CD4-positive, alpha-beta T cell (primary cell): Measurements from ENCODE around the gene HDAC4. TPM values are rescaled to one million over a fixed set of nuclear protein-coding genes. Genes with fewer than 3 reads are reported as not detected.

Experiments used
- ATAC-seq: fragments of 200-7000 bp; cut with Tn5 transposase; one replicate; pipeline ENCODE4 v1.10.0; 2022; ENCODE audit warnings: mild to moderate bottlenecking; ENCODE audit not compliant: poor library complexity
- CTCF ChIA-PET: fragments of 350-600 bp; sonication (Branson Sonifier 250); formaldehyde crosslinking; loops from one replicate; lab custom pipeline; 2021; ENCODE audit warnings: antibody characterized with exemption, inconsistent platforms; lab: Charles Lee
- POLR2A ChIA-PET: fragments of 350-600 bp; sonication (Branson Sonifier 250); formaldehyde crosslinking; loops from one replicate; lab custom pipeline; 2021; ENCODE audit warnings: antibody characterized with exemption, inconsistent platforms; lab: Charles Lee
- DNase-seq, 14 experiments: peaks; one replicate each; pipeline ENCODE4 v3.0.0-alpha.2; 2013 to 2020; ENCODE audit warnings: mixed read lengths in 2 of 14
- H3K27ac ChIP-seq, 2 donors: one replicate each; pipeline versions ENCODE4 v1.5.1 to v1.7.0; 2013; ENCODE audit warnings: low read length in 2 of 2, low read depth in 1 of 2, mild to moderate bottlenecking in 1 of 2
- H3K27me3 ChIP-seq, 2 experiments: 1 replicate in 1 of 2; 2 replicates in 1 of 2; pipeline versions ENCODE4 v1.6.1 to v1.7.0; 2013; ENCODE audit warnings: low read length in 2 of 2, control low read depth in 1 of 2, mild to moderate bottlenecking in 1 of 2, moderate library complexity in 1 of 2; ENCODE audit not compliant: insufficient read depth in 2 of 2, control insufficient read depth in 1 of 2
- H3K36me3 ChIP-seq: one replicate; pipeline ENCODE4 v1.6.1; 2013; ENCODE audit warnings: low read length, control low read depth; ENCODE audit not compliant: insufficient read depth
- H3K4me1 ChIP-seq: one replicate; pipeline ENCODE4 v1.6.1; 2013; ENCODE audit warnings: low read length, control low read depth; ENCODE audit not compliant: insufficient read depth
- H3K4me3 ChIP-seq: one replicate; pipeline ENCODE4 v1.5.1; 2013; ENCODE audit warnings: mild to moderate bottlenecking, low read length, moderate library complexity
- H3K9me3 ChIP-seq, 2 experiments: 1 replicate in 1 of 2; 2 replicates in 1 of 2; pipeline versions ENCODE4 v1.6.1 to v1.7.0; 2013; ENCODE audit warnings: low read length in 2 of 2, mild to moderate bottlenecking in 2 of 2, control low read depth in 1 of 2, moderate library complexity in 1 of 2; ENCODE audit not compliant: control insufficient read depth in 1 of 2, insufficient read depth in 1 of 2
- H3K27ac Mint-ChIP-seq: one replicate; pipeline ENCODE4 v1.8.0; 2020; ENCODE audit warnings: mixed read lengths
- H3K27me3 Mint-ChIP-seq: one replicate; pipeline ENCODE4 v1.8.0; 2021; ENCODE audit warnings: mixed read lengths
- H3K36me3 Mint-ChIP-seq: one replicate; pipeline ENCODE4 v1.8.0; 2021; ENCODE audit warnings: low read depth, mixed read lengths
- H3K4me1 Mint-ChIP-seq: one replicate; pipeline ENCODE4 v1.8.0; 2021; ENCODE audit warnings: low read depth, mixed read lengths
- H3K4me3 Mint-ChIP-seq: one replicate; pipeline ENCODE4 v1.8.0; 2020; ENCODE audit warnings: mild to moderate bottlenecking, mixed read lengths
- H3K9me3 Mint-ChIP-seq: one replicate; pipeline ENCODE4 v1.8.0; 2020; ENCODE audit warnings: mixed read lengths
- CTCF ChIP-seq: fragments of 200-600 bp; IDR thresholded peaks from one replicate; pipeline ENCODE4 v1.8.0; 2022; ENCODE audit warnings: antibody characterized with exemption, mild to moderate bottlenecking
- intact Hi-C, 2 experiments: fragments of 100-400 bp; cut with DNase I in 1 of 2; cut with micrococcal nuclease in 1 of 2; formaldehyde crosslinking; loops; one replicate each; pipeline versions ENCODE4 v1.15.1 to v1.9.0; 2023 to 2025; cut with DNase I, micrococcal nuclease
- total RNA-seq, 174 experiments: library from RNA in 2 of 174; stranded (reverse) in 2 of 174; gene quantifications; one replicate each; pipeline ENCODE4 v1.2.3 and lab custom pipeline; 2021 to 2026

The HDAC4 gene
- total RNA-seq, 2 experiments from 2014 or later, result 45.3 to 49.2 TPM

GRCh38 chr2:239159476-239159911 is 241.3 kb downstream of the HDAC4 start:
- Histone ChIP-seq H3K36me3 (peaks cover 69% of the 10 kb centered on the region), H3K4me1 (peaks cover 17% of the 10 kb centered on the region), H3K4me3 (no peak overlapping the region), H3K27ac (no peak overlapping the region), H3K9me3 (no peaks in the 10 kb centered on the region), H3K27me3 (no peaks in the 10 kb centered on the region)
- peaks cover 83% of the 10 kb centered on the region for H3K36me3 Mint-ChIP-seq
- ChIA-PET POLR2A (no interaction called here), CTCF (no interaction called here)
- no peaks in the 10 kb centered on the region for H3K27me3 Mint-ChIP-seq
- H3K27ac Mint-ChIP-seq, result peak overlapping the region; percentile 44
- ATAC-seq, result no peak
- TF ChIP-seq CTCF, result no peak
- peak in 1 of 14 experiments; percentile 12 for DNase-seq
- no peaks in the 10 kb centered on the region for H3K9me3 Mint-ChIP-seq
- intact Hi-C loops, result no loop called here
- no peak overlapping the region for H3K4me3 Mint-ChIP-seq
- H3K4me1 Mint-ChIP-seq, result peaks cover 11% of the 10 kb centered on the region

GRCh38 chr2:239158641-239159475 is 242.0 kb downstream of the HDAC4 start:
- Mint-ChIP-seq H3K27ac (no peak overlapping the region), H3K4me3 (no peak overlapping the region), H3K4me1 (peaks cover 5% of the 10 kb centered on the region), H3K36me3 (peaks cover 83% of the 10 kb centered on the region), H3K27me3 (no peaks in the 10 kb centered on the region), H3K9me3 (no peaks in the 10 kb centered on the region)
- Histone ChIP-seq H3K4me1 (peaks cover 13% of the 10 kb centered on the region), H3K9me3 (no peaks in the 10 kb centered on the region), H3K27ac (no peak overlapping the region), H3K4me3 (no peak overlapping the region), H3K36me3 (peaks cover 76% of the 10 kb centered on the region), H3K27me3 (no peaks in the 10 kb centered on the region)
- DNase-seq (peak in 1 of 14 experiments; percentile 21), ATAC-seq (no peak)
- ChIA-PET POLR2A (no interaction called here), CTCF (no interaction called here)
- TF ChIP-seq CTCF, result no peak
- intact Hi-C loops, result no loop called here

- Histone ChIP-seq H3K27me3 (no peaks in the 10 kb centered on the region), H3K27ac (no peak overlapping the region), H3K36me3 (peaks cover 77% of the 10 kb centered on the region), H3K9me3 (no peaks in the 10 kb centered on the region), H3K4me1 (peaks cover 3% of the 10 kb centered on the region), H3K4me3 (no peak overlapping the region)
- CTCF ChIA-PET, result no interaction called here
- Mint-ChIP-seq H3K9me3 (no peaks in the 10 kb centered on the region), H3K27me3 (no peaks in the 10 kb centered on the region), H3K4me3 (no peak overlapping the region), H3K36me3 (peaks cover 84% of the 10 kb centered on the region), H3K4me1 (peaks cover 3% of the 10 kb centered on the region), H3K27ac (no peak overlapping the region)
- POLR2A ChIA-PET, result interaction anchor here (1.0 kb wide), 1 partner anchor 89 kb away, joined by 3 read pairs; no protein-coding TSS in a partner anchor
- DNase-seq, result peak in 1 of 14 experiments; percentile 25
- intact Hi-C loops, result no loop called here
- no peak for TF ChIP-seq CTCF
- ATAC-seq, result no peak
Measured at GRCh38 chr2:239157771-239158170, 243.0 kb downstream of the HDAC4 start.
